Activated T-helper 1 cell treated with anti-CD3 and anti-CD28 coated beads, Interleukin-2, amount 50 U/mL, for 16 hours (primary cell): Measurements from ENCODE around the gene GMDS.

ENCODE experiments used
- DNase-seq, 2 donors: peaks; one replicate each; pipeline ENCODE4 v3.0.0-alpha.2; 2020; ENCODE audit warnings: low read depth in 1 of 2, low spot score in 1 of 2

Gene GMDS

GRCh38 chr6:1584996-1585668 is 660.3 kb downstream of the GMDS start:
- no peak for DNase-seq

GRCh38 chr6:1584146-1584545 is 661.3 kb downstream of the GMDS start:
- DNase-seq, result no peak

- DNase-seq, result no peak
Observed at GRCh38 chr6:1581120-1581991, 664.0 kb downstream of the GMDS start.

- no peak for DNase-seq
Observed at GRCh38 chr6:1580585-1580984, 664.8 kb downstream of the GMDS start.

GRCh38 chr6:1580109-1580508 is 665.3 kb downstream of the GMDS start:
- DNase-seq, result no peak

- no peak for DNase-seq
Observed at GRCh38 chr6:1579096-1579495, 666.3 kb downstream of the GMDS start.

GRCh38 chr6:1577896-1578745 is 667.3 kb downstream of the GMDS start:
- DNase-seq, result no peak

- no peak for DNase-seq
Observed at GRCh38 chr6:1577146-1577680, 668.2 kb downstream of the GMDS start.

GRCh38 chr6:1576711-1577110 is 668.7 kb downstream of the GMDS start:
- DNase-seq, result no peak

GRCh38 chr6:1576166-1576565 is 669.2 kb downstream of the GMDS start:
- DNase-seq, result no peak

GRCh38 chr6:1575210-1576041 is 670.0 kb downstream of the GMDS start:
- no peak for DNase-seq

GRCh38 chr6:1574890-1575209 is 670.6 kb downstream of the GMDS start:
- no peak for DNase-seq

- DNase-seq, result no peak
Observed at GRCh38 chr6:1574083-1574761, 671.2 kb downstream of the GMDS start.
